OCI-LY7 (cell line): Measurements from ENCODE around the gene GNB2. TPM values are rescaled to one million over a fixed set of nuclear protein-coding genes. Genes with fewer than 3 reads are reported as not detected.

Source experiments
- Bru-seq: library from RNA; stranded (reverse); fragments of 400-500 nt; gene quantifications from one replicate; lab custom pipeline; 2021; lab: Mats Ljungman, UMichigan
- BruChase-seq, 2 experiments: library from RNA; stranded (reverse); fragments of 400-500 nt; gene quantifications; one replicate each; lab custom pipeline; 2021; lab: Mats Ljungman, UMichigan
- BruUV-seq: library from RNA; stranded (reverse); fragments of 400-500 nt; replicated peaks from 2 replicates; lab custom pipeline; 2021; lab: Mats Ljungman, UMichigan
- CTCF ChIA-PET: fragments of 300-600 bp; sonication (Branson Sonifier 250); formaldehyde crosslinking; loops from one replicate; lab custom pipeline; 2022; ENCODE audit warnings: antibody characterized with exemption; ENCODE audit not compliant: unreplicated experiment; lab: Charles Lee
- POLR2A ChIA-PET: fragments of 300-600 bp; sonication (Branson Sonifier 250); formaldehyde crosslinking; loops from one replicate; lab custom pipeline; 2022; ENCODE audit warnings: antibody characterized with exemption; lab: Charles Lee
- DNase-seq: peaks from one replicate; pipeline ENCODE4 v3.0.0-alpha.2; 2015; ENCODE audit warnings: low spot score
- H2AFZ ChIP-seq: fragments of 200-600 bp; sonication (generic), shearing (Covaris generic); 2 replicates; pipeline ENCODE4 v1.6.1; 2014; ENCODE audit warnings: mild to moderate bottlenecking, antibody characterized with exemption, low read length, moderate library complexity
- H3K27ac ChIP-seq: fragments of 200-600 bp; sonication (generic); 2 replicates; pipeline ENCODE4 v1.5.1; 2014; ENCODE audit warnings: mixed run types, low read depth, mild to moderate bottlenecking, moderate library complexity, low read length, inconsistent platforms; ENCODE audit not compliant: poor library complexity, severe bottlenecking
- H3K36me3 ChIP-seq: fragments of 200-600 bp; sonication (generic); 2 replicates; pipeline ENCODE4 v1.6.1; 2014; ENCODE audit warnings: mild to moderate bottlenecking, antibody characterized with exemption, low read length, moderate library complexity, mixed read lengths; ENCODE audit not compliant: insufficient read depth
- H3K4me1 ChIP-seq: fragments of 200-600 bp; sonication (generic); 2 replicates; pipeline ENCODE4 v1.5.1; 2014; ENCODE audit warnings: mild to moderate bottlenecking, low read length; ENCODE audit not compliant: insufficient read depth, poor library complexity, severe bottlenecking
- H3K4me2 ChIP-seq: fragments of 200-600 bp; sonication (generic); 2 replicates; pipeline ENCODE4 v1.6.1; 2014; ENCODE audit warnings: mild to moderate bottlenecking, low read length
- H3K4me3 ChIP-seq: fragments of 200-600 bp; sonication (generic); 2 replicates; pipeline ENCODE4 v1.5.1; 2014; ENCODE audit warnings: mild to moderate bottlenecking, low read depth, low read length; ENCODE audit not compliant: poor library complexity, severe bottlenecking
- H3K79me2 ChIP-seq: fragments of 200-600 bp; sonication (generic); 2 replicates; pipeline ENCODE4 v1.6.1; 2016; ENCODE audit warnings: low read depth, mild to moderate bottlenecking, low read length, moderate library complexity, mixed read lengths; ENCODE audit not compliant: insufficient read depth
- H3K9me2 ChIP-seq: fragments of 200-600 bp; sonication (generic); 2 replicates; pipeline ENCODE4 v1.6.1; 2016; ENCODE audit warnings: mild to moderate bottlenecking, low read length, mixed read lengths; ENCODE audit not compliant: insufficient read depth
- H3K9me3 ChIP-seq: fragments of 200-600 bp; sonication (generic); 2 replicates; pipeline ENCODE4 v1.6.1; 2014; ENCODE audit warnings: mild to moderate bottlenecking, mixed run types, low read length, mixed read lengths
- H4K20me1 ChIP-seq: fragments of 200-600 bp; sonication (generic); 2 replicates; pipeline ENCODE4 v1.6.1; 2014; ENCODE audit warnings: mild to moderate bottlenecking, antibody characterized with exemption, low read length, moderate library complexity, mixed read lengths; ENCODE audit not compliant: insufficient read depth
- EZH2phosphoT487 ChIP-seq: fragments of 200-600 bp; sonication (generic); IDR thresholded peaks from 2 replicates; pipeline ENCODE4 v1.6.1; 2018; ENCODE audit warnings: low read depth, borderline replicate concordance, mild to moderate bottlenecking, mixed run types, antibody characterized with exemption, low read length, moderate library complexity, mixed read lengths
- intact Hi-C: fragments of 100-400 bp; cut with micrococcal nuclease; formaldehyde crosslinking; loops from one replicate; pipeline ENCODE4 v1.10.0; 2022; ENCODE audit not compliant: unreplicated experiment
- long read RNA-seq: library from polyadenylated mRNA; stranded (forward); transcript quantifications from one replicate; pipeline ENCODE4 v2.0.0, GENCODE V29; 2022
- total RNA-seq, 2 experiments: library from RNA; depleted of rRNA in 1 of 2; stranded (reverse); fragments of >200 nt in 1 of 2; shearing (Covaris generic) in 1 of 2; gene quantifications; 2 replicates each; pipeline ENCODE4 v1.2.3, GENCODE V29; 2014 to 2022
- TF ChIP-seq, protein P1 (sequence below): fragments of 200-600 bp; sonication (generic); conservative IDR thresholded peaks from 2 replicates; pipeline ENCODE4 v1.5.1; 2014; ENCODE audit warnings: mild to moderate bottlenecking, antibody characterized with exemption, low read length, moderate library complexity, mixed read lengths

Gene GNB2
- 59.4 and 80.4 TPM in 2 replicates for total RNA-seq (2014; rRNA removed; shearing (Covaris generic))
- total RNA-seq (2022): 174 and 180 TPM in 2 replicates
- Bru-seq, nascent RNA: percentile 57 among the genes with signal in this experiment
- BruChase-seq, experiment 1, labeled RNA remaining after a 6-hour chase: percentile 87 among the genes with signal in this experiment
- BruChase-seq, experiment 2, labeled RNA remaining after a 2-hour chase: percentile 72 among the genes with signal in this experiment
- long read RNA-seq, transcript GNB2-211 (6 exons, 1,702 nt): minor isoform, 7 of 165 reads
- long read RNA-seq, transcript GNB2-201 (10 exons, 1,878 nt): major isoform, 82 of 165 reads
- long read RNA-seq, partial matches to known transcripts: 58 of 165 reads
- long read RNA-seq, other reads (novel, unspliced or antisense): 15 of 165 reads

DNA sequence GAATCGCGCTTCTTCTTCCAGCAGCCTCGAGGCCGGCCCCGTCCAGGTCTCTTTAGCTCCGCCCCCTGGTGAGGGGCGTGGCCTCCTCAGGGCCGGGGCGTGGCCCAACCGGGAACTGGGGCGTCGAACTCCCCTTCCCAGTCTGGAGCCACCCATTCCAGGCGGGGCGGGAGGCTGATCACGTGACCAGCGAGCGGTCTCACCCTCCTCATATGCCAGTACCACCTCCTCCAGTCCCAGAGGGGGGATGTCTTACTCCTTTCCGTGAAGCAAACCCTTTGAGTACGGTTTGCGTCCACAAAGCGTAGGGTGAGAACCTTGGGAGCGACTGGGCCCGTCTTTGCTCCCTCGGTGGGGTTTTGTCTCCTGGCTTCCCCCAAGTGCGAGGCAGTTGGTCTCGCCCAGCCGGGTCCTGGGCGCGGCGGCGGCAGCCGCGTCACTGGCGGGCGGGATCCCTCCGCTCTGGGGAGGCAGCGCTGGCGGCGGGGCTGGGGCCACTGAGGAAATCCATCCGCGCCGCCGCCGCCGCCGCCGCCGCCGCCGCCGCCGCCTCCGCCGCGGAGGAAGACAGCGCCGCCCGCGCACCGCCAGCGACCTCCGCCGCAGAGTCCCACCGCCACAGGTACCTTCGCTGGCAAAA is at the start of gene GNB2:
GNB2 (plus strand) TSS at position 439 of the 640 bp plus-strand sequence. CDS start 2,526 bp downstream, outside the sequence.
- POLR2A ChIA-PET: interaction anchor here (0.6 kb wide), 1 partner anchor 48 kb away, joined by 3 read pairs; no protein-coding TSS in a partner anchor
- peak within 1 kb of the TSS; percentile 80 for H3K4me2 ChIP-seq
- peak within 1 kb of the TSS; percentile 99 for H3K4me3 ChIP-seq
- peak; percentile 98 for DNase-seq
- BruUV-seq: no TSS peak
- H3K36me3 ChIP-seq: peaks cover 22% of the 10 kb centered on the region
- H3K9me2 ChIP-seq: no peaks in the 10 kb centered on the region
- 0 out of 2 replicates have a peak, but pooled peaks cover 4% of the 10 kb centered on the region for H4K20me1 ChIP-seq
- H3K79me2 ChIP-seq: peaks cover 8% of the 10 kb centered on the region; the same call in 1 of the 2 replicates
- CTCF ChIA-PET: interaction anchor here (0.6 kb wide), 1 partner anchor 216 kb away, joined by 5 read pairs; the partner anchor contains the start of gene UFSP1
- no peaks in the 10 kb centered on the region for H3K9me3 ChIP-seq
- peak within 1 kb of the TSS; percentile 64 for H3K27ac ChIP-seq
- intact Hi-C loops: loop anchor here (1.0 to 10.0 kb wide), 3 partner anchors 39 to 199 kb away; partner anchors contain the start of genes MOSPD3 and TSC22D4
- TF ChIP-seq, protein P1, sequence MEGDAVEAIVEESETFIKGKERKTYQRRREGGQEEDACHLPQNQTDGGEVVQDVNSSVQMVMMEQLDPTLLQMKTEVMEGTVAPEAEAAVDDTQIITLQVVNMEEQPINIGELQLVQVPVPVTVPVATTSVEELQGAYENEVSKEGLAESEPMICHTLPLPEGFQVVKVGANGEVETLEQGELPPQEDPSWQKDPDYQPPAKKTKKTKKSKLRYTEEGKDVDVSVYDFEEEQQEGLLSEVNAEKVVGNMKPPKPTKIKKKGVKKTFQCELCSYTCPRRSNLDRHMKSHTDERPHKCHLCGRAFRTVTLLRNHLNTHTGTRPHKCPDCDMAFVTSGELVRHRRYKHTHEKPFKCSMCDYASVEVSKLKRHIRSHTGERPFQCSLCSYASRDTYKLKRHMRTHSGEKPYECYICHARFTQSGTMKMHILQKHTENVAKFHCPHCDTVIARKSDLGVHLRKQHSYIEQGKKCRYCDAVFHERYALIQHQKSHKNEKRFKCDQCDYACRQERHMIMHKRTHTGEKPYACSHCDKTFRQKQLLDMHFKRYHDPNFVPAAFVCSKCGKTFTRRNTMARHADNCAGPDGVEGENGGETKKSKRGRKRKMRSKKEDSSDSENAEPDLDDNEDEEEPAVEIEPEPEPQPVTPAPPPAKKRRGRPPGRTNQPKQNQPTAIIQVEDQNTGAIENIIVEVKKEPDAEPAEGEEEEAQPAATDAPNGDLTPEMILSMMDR: no peak
- no peak for TF ChIP-seq EZH2phosphoT487
- peaks cover 9% of the 10 kb centered on the region for H3K4me1 ChIP-seq
- peak within 1 kb of the TSS; percentile 66; the same call in 1 of the 2 replicates for H2AFZ ChIP-seq

DNA sequence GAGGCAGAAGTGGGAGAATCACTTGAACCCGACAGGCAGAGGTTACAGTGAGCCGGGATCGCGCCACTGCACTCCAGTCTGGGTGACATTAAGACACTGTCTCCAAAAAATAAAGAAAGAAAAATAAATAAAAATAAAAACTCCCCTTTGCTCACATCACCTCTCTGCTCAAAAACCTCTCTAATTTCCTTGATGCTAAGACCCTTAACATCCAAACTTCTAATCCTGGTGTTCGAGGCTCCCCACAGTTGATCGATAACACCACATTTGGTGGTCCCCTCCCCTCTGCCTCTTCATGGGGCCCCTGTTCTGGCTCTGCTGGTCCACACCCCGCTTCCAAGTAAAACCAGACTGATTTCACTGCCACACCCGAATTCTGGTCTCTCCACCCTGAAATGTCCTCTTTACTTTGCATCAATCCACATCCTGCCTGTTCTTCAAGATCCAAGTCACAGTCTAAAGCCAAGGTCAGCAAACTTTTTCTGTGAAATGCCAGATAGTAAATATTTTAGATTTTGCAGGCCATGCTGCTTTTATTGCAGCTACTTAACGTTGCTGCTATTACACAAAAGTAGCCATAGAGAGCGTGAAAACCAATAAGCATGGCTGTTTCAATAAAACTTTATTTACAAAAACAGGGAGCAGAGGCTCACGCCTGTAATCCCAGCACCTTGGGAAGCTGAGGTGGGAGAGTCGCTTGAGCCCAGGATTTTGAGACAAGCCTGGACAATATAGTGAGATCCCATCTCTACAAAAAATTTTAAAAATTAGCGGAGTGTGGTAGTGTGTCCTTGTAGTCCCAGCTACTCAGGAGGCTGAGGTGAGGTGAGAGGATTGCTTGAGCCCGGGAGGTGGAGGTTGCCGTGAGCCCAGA is 49.4 kb upstream of the GNB2 start:
- peaks cover 12% of the 10 kb centered on the region for H3K4me1 ChIP-seq
- BruUV-seq: no TSS peak
- no peak overlapping the region for H3K27ac ChIP-seq
- intact Hi-C loops: no loop called here
- H2AFZ ChIP-seq: no peak overlapping the region
- TF ChIP-seq, protein P1: no peak
- H3K4me2 ChIP-seq: no peak overlapping the region
- H3K9me2 ChIP-seq: no peaks in the 10 kb centered on the region
- no peak overlapping the region for H3K4me3 ChIP-seq
- ChIA-PET CTCF (no interaction called here), POLR2A (interaction anchor here (1.6 kb wide), 1 partner anchor 12 kb away, joined by 6 read pairs; the partner anchor contains the start of gene MOSPD3)
- no peaks in the 10 kb centered on the region for H3K79me2 ChIP-seq
- DNase-seq: no peak
- no peaks in the 10 kb centered on the region for H3K9me3 ChIP-seq
- H4K20me1 ChIP-seq: no peaks in the 10 kb centered on the region
- no peaks in the 10 kb centered on the region for H3K36me3 ChIP-seq
